Tongue (tissue), 2 donors: ENCODE results near the gene DUSP21. TPM values are rescaled to one million over a fixed set of nuclear protein-coding genes. Genes with fewer than 3 reads are reported as not detected.
"Not testable (repeated sequence)": the region's sequence is repeated elsewhere in the genome, so short reads cannot be mapped to it uniquely, and the experiment has no call there.

Experiments
- DNase-seq: peaks from one replicate; pipeline ENCODE4 v3.0.0-alpha.2; 2015
- total RNA-seq: library from RNA; depleted of rRNA; stranded (reverse); fragments of >200 nt; gene quantifications from one replicate; pipeline ENCODE4 v1.2.3, GENCODE V29; 2014

DUSP21 gene
- total RNA-seq, 1 donor from 2014 or later, result not detected

GRCh38 chrX:44876086-44876485 lies 32.3 kb downstream of the DUSP21 start:
- peak; percentile 3 for DNase-seq

GRCh38 chrX:44876767-44877166 lies 32.9 kb downstream of the DUSP21 start:
- DNase-seq, result no peak

- no peak for DNase-seq
These were observed 35.0 kb downstream of the DUSP21 start for GRCh38 chrX:44878780-44879179.

GRCh38 chrX:44881549-44881948 lies 37.7 kb downstream of the DUSP21 start:
- no peak for DNase-seq

GRCh38 chrX:44882635-44883034 lies 38.8 kb downstream of the DUSP21 start:
- no peak for DNase-seq

- no peak for DNase-seq
These were observed 41.1 kb downstream of the DUSP21 start for GRCh38 chrX:44884944-44885343.

GRCh38 chrX:44889824-44890223 lies 46.0 kb downstream of the DUSP21 start:
- DNase-seq, result no peak

- DNase-seq, result no peak
These were observed 46.4 kb downstream of the DUSP21 start for GRCh38 chrX:44890247-44890646.

- DNase-seq, result not testable (repeated sequence)
These were observed 46.9 kb downstream of the DUSP21 start for GRCh38 chrX:44890687-44891086.

- no peak for DNase-seq
These were observed 47.8 kb downstream of the DUSP21 start for GRCh38 chrX:44891642-44892041.

Other genes with a start within 250 kb of the DUSP21 start
- 53.3 TPM for gene KDM6A, start 29.2 kb downstream of the DUSP21 start, total RNA-seq